OCI-LY7 (cell line): Measurements from ENCODE around the gene KDM4B. TPM values are rescaled to one million over a fixed set of nuclear protein-coding genes. Genes with fewer than 3 reads are reported as not detected.

ENCODE experiments used
- BruUV-seq: library from RNA; stranded (reverse); fragments of 400-500 nt; replicated peaks from 2 replicates; lab custom pipeline; 2021; lab: Mats Ljungman, UMichigan
- CTCF ChIA-PET: fragments of 300-600 bp; sonication (Branson Sonifier 250); formaldehyde crosslinking; loops from one replicate; lab custom pipeline; 2022; ENCODE audit warnings: antibody characterized with exemption; ENCODE audit not compliant: unreplicated experiment; lab: Charles Lee
- POLR2A ChIA-PET: fragments of 300-600 bp; sonication (Branson Sonifier 250); formaldehyde crosslinking; loops from one replicate; lab custom pipeline; 2022; ENCODE audit warnings: antibody characterized with exemption; lab: Charles Lee
- DNase-seq: peaks from one replicate; pipeline ENCODE4 v3.0.0-alpha.2; 2015; ENCODE audit warnings: low spot score
- H2AFZ ChIP-seq: fragments of 200-600 bp; sonication (generic), shearing (Covaris generic); 2 replicates; pipeline ENCODE4 v1.6.1; 2014; ENCODE audit warnings: mild to moderate bottlenecking, antibody characterized with exemption, low read length, moderate library complexity
- H3K27ac ChIP-seq: fragments of 200-600 bp; sonication (generic); 2 replicates; pipeline ENCODE4 v1.5.1; 2014; ENCODE audit warnings: mixed run types, low read depth, mild to moderate bottlenecking, moderate library complexity, low read length, inconsistent platforms; ENCODE audit not compliant: poor library complexity, severe bottlenecking
- H3K36me3 ChIP-seq: fragments of 200-600 bp; sonication (generic); 2 replicates; pipeline ENCODE4 v1.6.1; 2014; ENCODE audit warnings: mild to moderate bottlenecking, antibody characterized with exemption, low read length, moderate library complexity, mixed read lengths; ENCODE audit not compliant: insufficient read depth
- H3K4me1 ChIP-seq: fragments of 200-600 bp; sonication (generic); 2 replicates; pipeline ENCODE4 v1.5.1; 2014; ENCODE audit warnings: mild to moderate bottlenecking, low read length; ENCODE audit not compliant: insufficient read depth, poor library complexity, severe bottlenecking
- H3K4me2 ChIP-seq: fragments of 200-600 bp; sonication (generic); 2 replicates; pipeline ENCODE4 v1.6.1; 2014; ENCODE audit warnings: mild to moderate bottlenecking, low read length
- H3K4me3 ChIP-seq: fragments of 200-600 bp; sonication (generic); 2 replicates; pipeline ENCODE4 v1.5.1; 2014; ENCODE audit warnings: mild to moderate bottlenecking, low read depth, low read length; ENCODE audit not compliant: poor library complexity, severe bottlenecking
- H3K79me2 ChIP-seq: fragments of 200-600 bp; sonication (generic); 2 replicates; pipeline ENCODE4 v1.6.1; 2016; ENCODE audit warnings: low read depth, mild to moderate bottlenecking, low read length, moderate library complexity, mixed read lengths; ENCODE audit not compliant: insufficient read depth
- H3K9me2 ChIP-seq: fragments of 200-600 bp; sonication (generic); 2 replicates; pipeline ENCODE4 v1.6.1; 2016; ENCODE audit warnings: mild to moderate bottlenecking, low read length, mixed read lengths; ENCODE audit not compliant: insufficient read depth
- H3K9me3 ChIP-seq: fragments of 200-600 bp; sonication (generic); 2 replicates; pipeline ENCODE4 v1.6.1; 2014; ENCODE audit warnings: mild to moderate bottlenecking, mixed run types, low read length, mixed read lengths
- H4K20me1 ChIP-seq: fragments of 200-600 bp; sonication (generic); 2 replicates; pipeline ENCODE4 v1.6.1; 2014; ENCODE audit warnings: mild to moderate bottlenecking, antibody characterized with exemption, low read length, moderate library complexity, mixed read lengths; ENCODE audit not compliant: insufficient read depth
- EZH2phosphoT487 ChIP-seq: fragments of 200-600 bp; sonication (generic); IDR thresholded peaks from 2 replicates; pipeline ENCODE4 v1.6.1; 2018; ENCODE audit warnings: low read depth, borderline replicate concordance, mild to moderate bottlenecking, mixed run types, antibody characterized with exemption, low read length, moderate library complexity, mixed read lengths
- intact Hi-C: fragments of 100-400 bp; cut with micrococcal nuclease; formaldehyde crosslinking; loops from one replicate; pipeline ENCODE4 v1.10.0; 2022; ENCODE audit not compliant: unreplicated experiment
- total RNA-seq, 2 experiments: library from RNA; depleted of rRNA in 1 of 2; stranded (reverse); fragments of >200 nt in 1 of 2; shearing (Covaris generic) in 1 of 2; gene quantifications; 2 replicates each; pipeline ENCODE4 v1.2.3, GENCODE V29; 2014 to 2022
- TF ChIP-seq, protein P1 (sequence below): fragments of 200-600 bp; sonication (generic); conservative IDR thresholded peaks from 2 replicates; pipeline ENCODE4 v1.5.1; 2014; ENCODE audit warnings: mild to moderate bottlenecking, antibody characterized with exemption, low read length, moderate library complexity, mixed read lengths

Gene KDM4B
- total RNA-seq, 2 experiments from 2014 or later: 24.3 to 44.2 TPM

DNA sequence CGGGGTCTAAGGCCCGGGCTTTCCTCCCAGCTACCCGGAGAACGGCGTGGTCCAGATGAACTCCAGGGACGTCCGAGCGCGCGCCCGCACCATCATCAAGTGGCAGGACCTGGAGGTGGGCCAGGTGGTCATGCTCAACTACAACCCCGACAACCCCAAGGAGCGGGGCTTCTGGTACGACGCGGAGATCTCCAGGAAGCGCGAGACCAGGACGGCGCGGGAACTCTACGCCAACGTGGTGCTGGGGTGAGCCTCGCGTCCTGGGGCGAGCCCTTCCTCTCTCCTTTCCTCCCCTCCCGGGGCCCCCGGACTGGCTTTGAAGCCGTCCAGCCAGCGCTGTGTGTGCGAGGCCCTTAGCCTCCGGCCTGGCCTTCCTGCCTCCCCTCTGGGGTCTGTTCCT, 36.2 kb upstream of the KDM4B start:
- Histone ChIP-seq H3K9me2 (no peaks in the 10 kb centered on the region), H3K4me1 (no peaks in the 10 kb centered on the region), H3K9me3 (no peaks in the 10 kb centered on the region), H4K20me1 (peaks cover 7% of the 10 kb centered on the region; the same call in 1 of the 2 replicates), H3K4me2 (no peak overlapping the region), H3K79me2 (peaks cover 24% of the 10 kb centered on the region), H3K4me3 (no peak overlapping the region), H3K27ac (no peak overlapping the region), H3K36me3 (peaks cover 98% of the 10 kb centered on the region), H2AFZ (no peak overlapping the region)
- ChIA-PET POLR2A (no interaction called here), CTCF (no interaction called here)
- no peak for TF ChIP-seq EZH2phosphoT487
- TF ChIP-seq, protein P1, sequence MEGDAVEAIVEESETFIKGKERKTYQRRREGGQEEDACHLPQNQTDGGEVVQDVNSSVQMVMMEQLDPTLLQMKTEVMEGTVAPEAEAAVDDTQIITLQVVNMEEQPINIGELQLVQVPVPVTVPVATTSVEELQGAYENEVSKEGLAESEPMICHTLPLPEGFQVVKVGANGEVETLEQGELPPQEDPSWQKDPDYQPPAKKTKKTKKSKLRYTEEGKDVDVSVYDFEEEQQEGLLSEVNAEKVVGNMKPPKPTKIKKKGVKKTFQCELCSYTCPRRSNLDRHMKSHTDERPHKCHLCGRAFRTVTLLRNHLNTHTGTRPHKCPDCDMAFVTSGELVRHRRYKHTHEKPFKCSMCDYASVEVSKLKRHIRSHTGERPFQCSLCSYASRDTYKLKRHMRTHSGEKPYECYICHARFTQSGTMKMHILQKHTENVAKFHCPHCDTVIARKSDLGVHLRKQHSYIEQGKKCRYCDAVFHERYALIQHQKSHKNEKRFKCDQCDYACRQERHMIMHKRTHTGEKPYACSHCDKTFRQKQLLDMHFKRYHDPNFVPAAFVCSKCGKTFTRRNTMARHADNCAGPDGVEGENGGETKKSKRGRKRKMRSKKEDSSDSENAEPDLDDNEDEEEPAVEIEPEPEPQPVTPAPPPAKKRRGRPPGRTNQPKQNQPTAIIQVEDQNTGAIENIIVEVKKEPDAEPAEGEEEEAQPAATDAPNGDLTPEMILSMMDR: no peak
- intact Hi-C loops: no loop called here
- no peak for DNase-seq
- BruUV-seq: no TSS peak

DNA sequence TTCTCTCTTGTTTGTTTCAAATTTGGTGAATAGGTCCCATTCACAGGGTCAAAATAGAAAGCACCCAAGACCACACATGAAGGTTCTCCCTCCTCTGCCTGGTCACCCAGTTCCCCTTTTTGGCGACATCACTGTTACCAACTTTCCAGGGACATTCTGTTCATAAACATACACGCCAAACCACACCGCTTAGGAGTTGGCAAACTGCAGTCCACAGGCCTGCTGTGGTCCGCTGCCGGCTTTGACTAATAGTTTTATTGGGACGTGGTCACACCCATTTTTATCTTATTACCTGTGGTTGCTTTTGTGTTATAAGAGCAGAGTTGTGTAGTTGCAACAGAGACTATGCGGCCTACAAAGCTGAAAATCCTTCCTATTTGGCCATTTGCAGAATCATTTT, 35.4 kb upstream of the KDM4B start:
- no TSS peak for BruUV-seq
- H3K4me2 ChIP-seq: no peak overlapping the region
- H3K79me2 ChIP-seq: peaks cover 25% of the 10 kb centered on the region; the same call in 1 of the 2 replicates
- POLR2A ChIA-PET: no interaction called here
- no peaks in the 10 kb centered on the region for H3K4me1 ChIP-seq
- DNase-seq: no peak
- CTCF ChIA-PET: no interaction called here
- intact Hi-C loops: no loop called here
- TF ChIP-seq, protein P1: no peak
- no peak for TF ChIP-seq EZH2phosphoT487
- no peaks in the 10 kb centered on the region for H3K9me3 ChIP-seq
- H4K20me1 ChIP-seq: peaks cover 10% of the 10 kb centered on the region
- no peak overlapping the region for H2AFZ ChIP-seq
- no peak overlapping the region for H3K27ac ChIP-seq
- H3K9me2 ChIP-seq: no peaks in the 10 kb centered on the region
- H3K36me3 ChIP-seq: peaks cover 98% of the 10 kb centered on the region
- no peak overlapping the region for H3K4me3 ChIP-seq

DNA sequence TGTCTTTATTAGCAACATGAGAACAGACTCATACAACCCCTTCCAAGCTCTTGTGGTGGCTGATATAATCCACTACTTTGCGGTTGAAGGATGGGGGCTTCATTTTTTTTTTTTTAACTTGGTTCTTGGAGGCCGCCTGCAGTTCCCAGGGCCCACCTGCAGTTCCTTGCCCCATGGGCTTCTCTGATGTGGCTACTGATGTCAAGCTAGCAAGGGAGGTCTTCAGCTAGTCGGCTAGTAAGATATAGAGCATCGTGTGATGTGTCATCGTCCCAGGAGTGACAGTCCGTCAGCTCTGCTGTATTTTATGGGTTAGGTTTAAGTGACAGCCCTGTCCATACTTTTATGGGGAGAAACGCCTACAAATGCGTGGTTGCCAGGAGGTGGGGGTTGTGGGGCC, 33.5 kb upstream of the KDM4B start:
- TF ChIP-seq, protein P1: no peak
- TF ChIP-seq EZH2phosphoT487: no peak
- no peak for DNase-seq
- Histone ChIP-seq H3K4me2 (no peak overlapping the region), H4K20me1 (peaks cover 5% of the 10 kb centered on the region), H3K4me1 (no peaks in the 10 kb centered on the region), H3K79me2 (peaks cover 26% of the 10 kb centered on the region; the same call in 1 of the 2 replicates), H3K4me3 (no peak overlapping the region), H3K9me2 (no peaks in the 10 kb centered on the region), H3K36me3 (peaks cover 98% of the 10 kb centered on the region), H2AFZ (no peak overlapping the region), H3K9me3 (no peaks in the 10 kb centered on the region), H3K27ac (no peak overlapping the region)
- ChIA-PET CTCF (no interaction called here), POLR2A (no interaction called here)
- intact Hi-C loops: no loop called here
- BruUV-seq: no TSS peak
